HG03159 (cell line): ENCODE measurements around the gene C11orf24.

Experiments used
- ATAC-seq: cut with Tn5 transposase; IDR thresholded peaks from one replicate; pipeline ENCODE4 v1.9.1; 2021; ENCODE audit warnings: mild to moderate bottlenecking, moderate library complexity; ENCODE audit not compliant: unreplicated experiment

The C11orf24 gene

GRCh38 chr11:68273026-68273738, 1.4 kb upstream of the C11orf24 start:
- no peak for ATAC-seq

- peak; percentile 6 for ATAC-seq
These were observed 571 bp downstream of the C11orf24 start for GRCh38 chr11:68271023-68271780.

GRCh38 chr11:68270196-68271022, 1.4 kb downstream of the C11orf24 start:
- ATAC-seq = no peak

- ATAC-seq = no peak
These were observed 2.2 kb downstream of the C11orf24 start for GRCh38 chr11:68269414-68270081.

GRCh38 chr11:68267881-68268240, 3.9 kb downstream of the C11orf24 start:
- ATAC-seq = no peak

GRCh38 chr11:68266936-68267880, 4.6 kb downstream of the C11orf24 start:
- no peak for ATAC-seq

GRCh38 chr11:68266121-68266891, 5.5 kb downstream of the C11orf24 start:
- peak; percentile 54 for ATAC-seq

- ATAC-seq = no peak
These were observed 6.8 kb downstream of the C11orf24 start for GRCh38 chr11:68264741-68265540.

GRCh38 chr11:68264244-68264643, 7.5 kb downstream of the C11orf24 start:
- ATAC-seq = no peak

- no peak for ATAC-seq
These were observed 8.2 kb downstream of the C11orf24 start for GRCh38 chr11:68263444-68264035.

GRCh38 chr11:68262544-68262827, 9.3 kb downstream of the C11orf24 start:
- ATAC-seq = no peak

GRCh38 chr11:68261749-68262543, 9.8 kb downstream of the C11orf24 start:
- ATAC-seq = no peak

GRCh38 chr11:68261006-68261405, 10.8 kb downstream of the C11orf24 start:
- ATAC-seq = no peak

GRCh38 chr11:68260484-68260883, 11.3 kb downstream of the C11orf24 start:
- no peak for ATAC-seq

GRCh38 chr11:68259122-68259959, 12.4 kb downstream of the C11orf24 start:
- ATAC-seq = no peak

- no peak for ATAC-seq
These were observed 13.4 kb downstream of the C11orf24 start for GRCh38 chr11:68258363-68258765.
